Pons (tissue), 1 donor: Measurements from ENCODE around the gene RABL2B.
A peak's percentile ranks its signal among the peaks of the same experiment; 100 is the strongest.

Experiments
- DNase-seq: peaks from one replicate; pipeline ENCODE4 v3.0.0-alpha.2; 2016; ENCODE audit warnings: low spot score

The RABL2B gene

GRCh38 chr22:50738649-50739227, 44.7 kb downstream of the RABL2B start:
- no peak for DNase-seq

- no peak for DNase-seq
Observed at GRCh38 chr22:50737728-50738648, 45.4 kb downstream of the RABL2B start, which contains the start of gene ACR. Gene ACR, plus strand, starts transcription at chr22:50738204. Its CDS starts 32 bp downstream, at chr22:50738236.

- no peak for DNase-seq
Observed at GRCh38 chr22:50735739-50736030, 47.8 kb downstream of the RABL2B start.

DNA sequence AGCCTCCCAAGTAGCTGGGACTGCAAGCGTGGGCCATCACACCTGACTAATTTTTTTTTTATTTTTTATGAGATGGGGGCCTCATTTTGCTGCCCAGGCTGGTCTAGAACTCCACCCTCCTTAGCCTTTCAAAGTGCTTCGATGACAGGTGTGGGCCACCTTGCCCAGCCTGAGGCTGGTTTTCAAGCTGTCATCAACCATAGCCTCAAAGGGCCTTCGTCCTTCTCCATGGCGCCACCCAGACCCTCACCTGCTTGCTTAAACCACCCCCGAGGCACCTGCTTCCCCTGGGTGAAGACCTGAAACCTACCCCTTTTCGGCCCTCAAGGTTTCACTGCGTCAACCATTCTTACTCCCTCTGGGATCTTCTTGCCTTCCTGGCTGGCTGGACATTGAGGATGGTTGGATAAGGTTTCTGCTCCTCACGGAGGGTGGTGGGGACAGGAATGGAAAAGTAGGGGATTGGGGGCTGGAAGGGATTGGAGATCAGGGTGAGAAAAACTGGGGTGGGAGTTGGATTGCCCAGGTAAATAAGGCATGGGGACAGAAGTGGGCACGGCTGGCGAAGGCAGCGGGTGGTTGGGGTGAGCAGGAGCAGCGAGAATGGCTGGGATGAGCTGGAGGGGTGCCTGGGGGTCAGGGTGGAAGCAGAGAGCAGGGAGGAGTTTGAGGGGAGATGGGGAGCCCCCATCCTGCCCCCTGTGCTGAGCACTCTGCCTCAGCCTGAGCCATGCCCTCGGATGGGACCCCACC, 48.3 kb downstream of the RABL2B start:
- no peak for DNase-seq

DNA sequence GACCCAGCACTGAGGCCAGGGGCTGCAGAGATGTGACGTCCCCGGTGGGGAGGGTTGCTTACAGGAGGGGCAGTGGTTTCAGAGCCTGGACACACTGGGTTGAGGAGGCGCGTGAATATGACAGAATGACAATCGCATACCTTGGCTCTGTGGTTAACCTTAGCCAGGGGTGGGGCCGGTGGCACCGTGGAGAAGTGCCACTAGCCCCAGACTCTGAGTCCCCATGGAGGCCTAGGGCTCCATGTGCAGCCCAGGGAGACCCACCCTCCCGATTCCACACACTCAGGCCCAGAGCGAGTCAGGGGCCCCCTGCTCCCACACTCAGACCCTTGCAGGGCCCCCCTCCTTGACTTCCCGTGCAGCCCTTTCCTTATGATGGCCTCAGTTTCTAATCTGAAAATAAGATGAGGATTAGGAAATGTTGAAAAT, 49.1 kb downstream of the RABL2B start:
- no peak for DNase-seq

- peak; percentile 81 for DNase-seq
Observed at GRCh38 chr22:50733521-50734342, 49.7 kb downstream of the RABL2B start.

DNA sequence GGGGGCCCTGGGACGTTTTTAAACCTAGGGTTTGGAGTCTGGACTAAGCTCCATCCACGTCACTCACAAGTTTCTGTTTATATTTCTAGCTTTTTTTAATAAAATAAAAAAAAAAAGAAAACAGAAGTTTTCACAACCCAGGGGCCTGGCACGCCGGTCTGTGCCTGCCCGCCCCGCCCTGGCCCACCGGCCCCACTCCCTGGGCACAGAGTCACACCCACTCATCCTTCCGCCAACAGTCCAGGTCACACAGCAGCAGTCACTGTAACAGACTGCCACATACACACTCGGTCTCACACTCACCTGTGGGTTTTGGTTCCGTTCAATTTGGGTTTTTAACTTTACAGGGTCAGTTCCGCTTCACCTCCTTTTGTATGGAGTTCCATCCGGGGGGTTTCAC, 50.8 kb downstream of the RABL2B start:
- DNase-seq, result no peak

- DNase-seq, result no peak
Observed at GRCh38 chr22:50731811-50732624, 51.4 kb downstream of the RABL2B start.

DNA sequence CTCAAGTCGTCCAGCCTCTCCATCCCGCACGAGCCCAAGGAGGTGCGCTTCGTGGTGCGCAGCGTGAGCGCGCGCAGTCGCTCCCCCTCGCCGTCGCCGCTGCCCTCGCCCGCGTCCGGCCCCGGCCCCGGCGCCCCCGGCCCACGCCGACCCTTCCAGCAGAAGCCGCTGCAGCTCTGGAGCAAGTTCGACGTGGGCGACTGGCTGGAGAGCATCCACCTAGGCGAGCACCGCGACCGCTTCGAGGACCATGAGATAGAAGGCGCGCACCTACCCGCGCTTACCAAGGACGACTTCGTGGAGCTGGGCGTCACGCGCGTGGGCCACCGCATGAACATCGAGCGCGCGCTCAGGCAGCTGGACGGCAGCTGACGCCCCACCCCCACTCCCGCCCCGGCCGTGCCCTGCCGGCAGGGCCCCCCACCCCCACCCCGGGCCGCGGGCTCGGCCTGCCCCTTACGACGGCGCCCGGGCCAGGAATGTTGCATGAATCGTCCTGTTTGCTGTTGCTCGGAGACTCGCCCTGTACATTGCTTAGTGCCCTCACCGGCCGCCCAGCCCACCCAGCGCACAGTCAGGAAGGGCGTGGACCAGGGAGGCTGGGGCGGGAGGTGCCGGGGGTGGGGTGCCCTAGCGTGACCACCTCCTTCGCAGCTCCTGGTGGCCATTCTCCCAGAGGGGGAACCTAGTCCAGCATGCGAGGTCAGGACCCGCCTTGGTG, 52.3 kb downstream of the RABL2B start:
- DNase-seq, result no peak

- DNase-seq, result no peak
Observed at GRCh38 chr22:50730013-50730891, 53.2 kb downstream of the RABL2B start.

GRCh38 chr22:50729391-50730012, 53.9 kb downstream of the RABL2B start:
- DNase-seq, result no peak

DNA sequence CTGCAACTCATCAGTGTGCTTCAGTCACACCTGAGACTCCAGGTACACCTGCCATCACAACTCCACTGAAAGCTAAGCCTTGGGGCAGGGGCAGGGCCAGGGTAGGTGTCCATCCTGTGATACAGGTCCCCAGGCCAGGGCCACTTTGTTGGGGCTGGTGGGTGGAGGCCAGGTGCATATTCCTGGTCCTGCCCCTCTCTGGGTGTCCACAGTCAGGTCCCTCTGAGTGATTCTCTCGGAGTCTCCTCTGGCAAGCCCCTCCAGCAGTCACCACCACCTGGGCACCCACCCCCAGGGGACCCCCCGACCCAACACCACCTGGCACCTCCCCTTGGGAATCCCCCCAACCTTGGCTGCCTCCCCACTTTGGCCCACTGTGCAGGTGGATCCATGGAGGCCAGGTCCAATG, 54.9 kb downstream of the RABL2B start:
- DNase-seq, result no peak

DNA sequence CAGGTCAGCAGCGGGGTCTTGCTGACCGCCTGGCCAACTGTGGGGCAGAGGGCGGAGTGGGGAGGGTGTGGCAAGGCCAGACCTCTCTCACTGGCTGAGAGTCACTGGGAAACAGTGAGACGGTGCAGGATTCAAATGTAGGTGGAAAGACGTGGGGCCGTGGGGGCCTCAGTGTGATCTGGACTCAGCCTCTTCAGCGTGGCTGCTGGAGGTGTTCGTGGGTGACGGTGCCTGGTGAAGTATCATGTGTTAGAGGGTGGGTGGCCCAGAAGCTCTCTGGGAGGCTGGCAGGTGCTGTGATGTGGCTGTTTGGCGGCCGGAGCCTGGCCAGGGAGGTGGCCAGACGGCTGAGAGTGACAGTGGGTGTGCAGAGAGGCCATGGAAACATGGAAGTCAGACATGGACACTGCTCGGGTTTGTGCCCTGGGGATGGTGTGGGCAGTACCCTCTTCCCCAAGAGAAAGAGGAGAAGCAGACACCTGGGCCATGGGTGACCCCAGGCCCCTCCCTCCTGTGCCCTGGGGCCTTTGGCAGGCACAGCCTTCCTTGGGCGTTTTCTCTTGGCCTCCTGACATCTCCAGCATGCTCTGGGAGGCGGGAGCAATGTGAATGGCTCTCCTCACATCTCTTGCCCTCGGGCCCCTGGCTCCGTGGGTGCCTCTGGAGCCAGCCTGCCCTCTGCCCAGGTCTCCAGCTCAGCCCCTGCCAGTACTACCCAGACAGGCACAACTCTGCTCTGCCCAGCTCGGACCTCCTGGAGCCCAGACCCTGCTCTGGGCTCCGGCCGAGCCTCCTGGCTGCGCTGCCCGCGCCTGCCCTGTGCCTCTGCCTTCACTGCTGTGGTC, 55.5 kb downstream of the RABL2B start:
- no peak for DNase-seq

DNA sequence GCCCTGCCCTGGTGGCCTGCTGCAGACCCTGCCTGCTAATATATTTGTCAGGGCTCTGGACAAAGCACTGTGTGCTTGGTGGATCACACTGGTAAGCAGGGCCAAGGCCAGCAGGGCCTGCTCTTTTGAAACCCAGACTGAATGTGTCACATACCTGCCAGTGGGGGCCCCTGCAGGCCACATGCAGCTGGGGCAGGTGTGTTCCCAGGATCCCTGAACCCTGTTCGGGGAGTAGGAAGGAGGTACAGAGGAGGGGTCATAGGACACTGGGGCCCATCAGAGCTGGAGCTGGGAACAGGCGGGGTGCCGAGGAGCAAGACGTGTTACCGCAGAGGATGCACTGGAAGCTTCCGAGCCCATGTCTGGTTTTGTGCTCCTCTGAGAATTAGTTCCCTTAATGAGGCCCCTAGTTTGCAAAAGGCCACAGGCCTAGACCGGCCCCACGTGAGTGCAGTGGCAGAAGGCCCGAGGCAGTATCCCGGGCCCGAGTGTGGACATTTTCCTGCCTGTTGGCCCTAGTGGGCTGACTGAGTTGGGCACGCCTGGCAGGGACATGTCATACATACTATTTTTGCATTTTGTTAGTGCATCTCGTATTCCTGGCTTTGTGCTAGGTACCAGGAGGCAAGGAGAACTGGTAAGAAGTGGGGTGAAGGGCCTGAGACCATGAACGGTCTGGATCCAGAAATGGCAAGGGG, 56.6 kb downstream of the RABL2B start:
- no peak for DNase-seq

- no peak for DNase-seq
Observed at GRCh38 chr22:50725597-50725996, 57.8 kb downstream of the RABL2B start.

- no peak for DNase-seq
Observed at GRCh38 chr22:50724616-50725015, 58.8 kb downstream of the RABL2B start.

- no peak for DNase-seq
Observed at GRCh38 chr22:50723991-50724390, 59.4 kb downstream of the RABL2B start.
